OCI-M1 (cell line): ENCODE data around the gene HIGD1B.
A peak's percentile ranks its signal among the peaks of the same experiment; 100 is the strongest.

Source experiments
- DNase-seq: peaks from one replicate; lab custom pipeline; 2025; lab: John Stamatoyannopoulos, UW

Gene HIGD1B

GRCh38 chr17:44837196-44837595, 10.5 kb upstream of the HIGD1B start:
- DNase-seq = no peak

- DNase-seq = no peak
Observed at GRCh38 chr17:44840274-44840673, 7.4 kb upstream of the HIGD1B start.

GRCh38 chr17:44840936-44841335, 6.7 kb upstream of the HIGD1B start:
- DNase-seq = no peak

GRCh38 chr17:44842748-44843147, 4.9 kb upstream of the HIGD1B start:
- no peak for DNase-seq

- no peak for DNase-seq
Observed at GRCh38 chr17:44844390-44844830, 3.3 kb upstream of the HIGD1B start.

GRCh38 chr17:44846206-44846605, 1.5 kb upstream of the HIGD1B start:
- DNase-seq = no peak

- DNase-seq = no peak
Observed at GRCh38 chr17:44848257-44848795, 643 bp downstream of the HIGD1B start.

- DNase-seq = no peak
Observed at GRCh38 chr17:44848961-44849489, 1.3 kb downstream of the HIGD1B start.

- DNase-seq = no peak
Observed at GRCh38 chr17:44850025-44850424, 2.3 kb downstream of the HIGD1B start.

GRCh38 chr17:44850612-44851011, 2.9 kb downstream of the HIGD1B start:
- DNase-seq = no peak

GRCh38 chr17:44854192-44854591, 6.5 kb downstream of the HIGD1B start:
- no peak for DNase-seq

- DNase-seq = no peak
Observed at GRCh38 chr17:44859701-44860100, 12.0 kb downstream of the HIGD1B start.

GRCh38 chr17:44862278-44862914, 14.7 kb downstream of the HIGD1B start:
- no peak for DNase-seq

GRCh38 chr17:44863061-44863918, 15.6 kb downstream of the HIGD1B start:
- no peak for DNase-seq

- DNase-seq = no peak
Observed at GRCh38 chr17:44864831-44865230, 17.1 kb downstream of the HIGD1B start.

- DNase-seq = peak; percentile 75
Observed at GRCh38 chr17:44865231-44865660, 17.6 kb downstream of the HIGD1B start.

GRCh38 chr17:44865931-44866330, 18.2 kb downstream of the HIGD1B start:
- no peak for DNase-seq

GRCh38 chr17:44867841-44868240, 20.2 kb downstream of the HIGD1B start:
- DNase-seq = no peak

- DNase-seq = no peak
Observed at GRCh38 chr17:44871556-44871955, 23.9 kb downstream of the HIGD1B start.

GRCh38 chr17:44872131-44872768, 24.6 kb downstream of the HIGD1B start:
- DNase-seq = no peak

GRCh38 chr17:44875761-44876160, 28.1 kb downstream of the HIGD1B start:
- DNase-seq = no peak

GRCh38 chr17:44877121-44877520, 29.4 kb downstream of the HIGD1B start:
- DNase-seq = no peak
